Neural progenitor cell (in vitro differentiated cells): ENCODE data around the gene CHTF18.

Source experiments
- EZH2 ChIP-seq: fragments of 200-600 bp; sonication (generic); IDR thresholded peaks from 2 replicates; pipeline ENCODE4 v1.6.1; 2017; ENCODE audit warnings: antibody characterized with exemption, mild to moderate bottlenecking, moderate library complexity
- EZH2phosphoT487 ChIP-seq: fragments of 200-600 bp; sonication (generic); IDR thresholded peaks from 2 replicates; pipeline ENCODE4 v1.6.1; 2017; ENCODE audit warnings: antibody characterized with exemption
- TF ChIP-seq, protein P1 (sequence below): fragments of 200-600 bp; sonication (generic); IDR thresholded peaks from 2 replicates; pipeline ENCODE4 v1.5.1; 2017; ENCODE audit warnings: antibody characterized with exemption, mild to moderate bottlenecking

DNA sequence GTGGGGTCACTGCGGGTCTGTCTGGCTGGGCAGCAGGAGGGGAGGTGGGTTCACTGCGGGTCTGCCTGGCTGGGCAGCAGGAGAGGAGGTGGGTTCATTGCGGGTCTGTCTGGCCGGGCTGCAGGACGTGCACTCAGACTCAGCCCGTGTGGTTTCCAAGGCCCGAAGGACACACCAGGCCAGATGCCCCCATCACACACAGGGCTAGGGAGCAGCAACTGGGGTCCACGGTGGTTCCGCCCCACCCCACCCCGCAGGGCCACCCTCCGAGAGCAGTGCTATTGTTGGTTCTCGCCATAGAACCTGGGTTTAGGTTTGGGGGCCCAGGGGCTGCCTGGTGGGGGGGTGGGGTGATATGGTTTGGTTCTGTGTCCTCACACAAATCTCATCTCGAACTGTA is 41.8 kb upstream of the CHTF18 start:
- TF ChIP-seq, protein P1, sequence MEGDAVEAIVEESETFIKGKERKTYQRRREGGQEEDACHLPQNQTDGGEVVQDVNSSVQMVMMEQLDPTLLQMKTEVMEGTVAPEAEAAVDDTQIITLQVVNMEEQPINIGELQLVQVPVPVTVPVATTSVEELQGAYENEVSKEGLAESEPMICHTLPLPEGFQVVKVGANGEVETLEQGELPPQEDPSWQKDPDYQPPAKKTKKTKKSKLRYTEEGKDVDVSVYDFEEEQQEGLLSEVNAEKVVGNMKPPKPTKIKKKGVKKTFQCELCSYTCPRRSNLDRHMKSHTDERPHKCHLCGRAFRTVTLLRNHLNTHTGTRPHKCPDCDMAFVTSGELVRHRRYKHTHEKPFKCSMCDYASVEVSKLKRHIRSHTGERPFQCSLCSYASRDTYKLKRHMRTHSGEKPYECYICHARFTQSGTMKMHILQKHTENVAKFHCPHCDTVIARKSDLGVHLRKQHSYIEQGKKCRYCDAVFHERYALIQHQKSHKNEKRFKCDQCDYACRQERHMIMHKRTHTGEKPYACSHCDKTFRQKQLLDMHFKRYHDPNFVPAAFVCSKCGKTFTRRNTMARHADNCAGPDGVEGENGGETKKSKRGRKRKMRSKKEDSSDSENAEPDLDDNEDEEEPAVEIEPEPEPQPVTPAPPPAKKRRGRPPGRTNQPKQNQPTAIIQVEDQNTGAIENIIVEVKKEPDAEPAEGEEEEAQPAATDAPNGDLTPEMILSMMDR, result no peak
- TF ChIP-seq EZH2phosphoT487 (no peak), EZH2 (no peak)
